Measurements from ENCODE around the gene HES7. TPM values are rescaled to one million over a fixed set of nuclear protein-coding genes. Genes with fewer than 3 reads are reported as not detected.

The HES7 gene
- total and polyA plus RNA-seq, 2 experiments from 2014 or later, result not detected

DNA sequence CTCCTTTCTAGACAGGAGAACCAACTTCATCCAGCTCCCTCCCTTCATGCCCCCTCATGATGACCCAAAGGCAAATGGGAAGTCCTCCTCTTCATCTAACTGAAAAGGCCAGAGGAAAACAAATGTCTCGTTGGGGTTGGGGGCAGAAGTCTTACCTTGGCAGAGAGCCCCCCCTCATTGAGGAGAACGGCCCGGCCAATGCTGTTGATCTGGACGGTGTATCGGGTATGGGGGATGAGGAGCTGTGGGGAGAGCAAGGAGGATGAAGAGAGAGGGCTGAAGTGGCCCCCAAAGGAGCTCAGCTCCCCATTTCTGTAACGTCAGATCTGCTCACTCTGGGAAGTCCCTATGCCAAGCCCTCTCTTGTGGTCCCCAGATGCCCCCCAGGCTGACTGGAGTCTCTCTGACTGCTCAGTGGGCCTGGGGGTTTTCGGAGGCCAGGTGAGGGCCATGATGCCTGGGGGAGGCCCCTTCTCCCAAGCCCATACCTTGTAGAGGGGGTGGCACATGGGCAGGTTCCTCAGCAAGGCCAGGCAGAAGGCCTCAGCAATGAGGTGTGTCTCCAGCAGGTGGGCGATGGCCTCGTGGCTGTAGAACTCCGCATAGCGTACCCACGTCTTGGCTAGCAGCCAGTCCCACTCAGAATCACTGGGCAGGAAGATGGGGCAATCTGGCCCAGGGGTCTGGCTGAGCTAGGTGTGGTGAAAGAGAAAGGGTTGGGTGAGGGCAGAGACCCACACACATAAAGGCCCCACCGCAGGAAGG is 47.2 kb downstream of the HES7 start:
- H3K9me3 ChIP-seq (ENCODE audit: low read depth), result no peaks in the 10 kb centered on the region
- no peak for DNase-seq
- no peaks in the 10 kb centered on the region for H3K79me2 ChIP-seq (ENCODE audit: insufficient read depth)
- H3K4me3 ChIP-seq, result no peak overlapping the region
- in situ Hi-C loops (cut with MboI), result no loop called here
- H3K9ac ChIP-seq, result no peak overlapping the region
- H3K27me3 ChIP-seq (replicated peaks; ENCODE audit: insufficient read depth), result peaks cover 46% of the 10 kb centered on the region
- no peaks in the 10 kb centered on the region for H3F3A ChIP-seq (ENCODE audit: insufficient read depth)
- TF ChIP-seq EZH2 (IDR thresholded peaks at IDR 0.05; ENCODE audit: insufficient read depth, poor library complexity, severe bottlenecking) (no peak), EZH2phosphoT487 (IDR thresholded peaks at IDR 0.05; ENCODE audit: insufficient read depth, low read depth) (no peak)
- 80 to 83% methylated on average over 13 of the region's 13 CpGs for WGBS, 2 experiments (ENCODE audit: low coverage in 1 of 2, low lambda C conversion rate in 2 of 2, missing lambda C conversion rate in 2 of 2)
- no peaks in the 10 kb centered on the region for H4K20me1 ChIP-seq (ENCODE audit: insufficient read depth)
- no peaks in the 10 kb centered on the region for H3K36me3 ChIP-seq (ENCODE audit: low read depth)
- H3K27ac ChIP-seq, result no peak overlapping the region
- no peak overlapping the region for H2AFZ ChIP-seq
- no peaks in the 10 kb centered on the region for H3K9me2 ChIP-seq (ENCODE audit: insufficient read depth)
- H3K4me1 ChIP-seq (ENCODE audit: insufficient read depth), result no peaks in the 10 kb centered on the region
- H3K4me2 ChIP-seq (ENCODE audit: unreplicated experiment), result no peak overlapping the region

DNA sequence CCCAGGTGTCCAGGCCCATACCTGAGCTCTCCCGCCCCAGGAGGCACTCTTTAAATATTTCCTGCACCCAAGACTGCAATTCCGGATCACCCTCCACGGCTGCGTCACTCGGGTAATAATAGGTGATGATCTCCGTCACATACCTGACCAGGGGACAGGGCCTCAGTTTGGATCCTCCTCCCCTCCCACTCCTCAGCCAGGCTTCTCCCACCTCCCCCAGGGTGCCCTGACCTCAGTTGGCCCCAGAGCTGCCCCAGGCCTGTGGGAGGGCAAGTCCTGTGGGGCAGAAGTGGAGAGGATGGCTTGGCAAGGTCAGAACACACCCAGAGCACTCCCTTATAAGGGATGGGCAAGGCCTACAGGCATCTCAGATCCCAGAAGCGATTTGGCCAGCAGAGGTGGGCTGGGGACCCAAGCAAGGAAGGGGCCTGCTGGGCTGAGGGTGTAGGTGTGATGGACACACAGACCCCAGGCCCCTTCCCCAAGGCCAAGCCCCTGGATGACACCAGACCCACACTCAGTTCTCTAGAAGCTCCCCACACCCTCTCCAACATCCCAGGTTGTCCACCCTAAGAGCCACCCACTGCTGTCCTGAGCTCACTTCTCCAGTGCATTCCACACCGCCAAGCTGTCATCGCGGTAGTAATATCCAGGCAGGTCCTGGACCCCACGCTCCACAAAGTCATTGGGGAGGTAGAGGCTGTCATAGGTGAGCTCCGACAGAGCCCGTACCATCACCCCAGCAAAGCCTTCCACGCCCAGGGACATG is 48.1 kb downstream of the HES7 start:
- Histone ChIP-seq H3K9me2 (ENCODE audit: insufficient read depth) (no peaks in the 10 kb centered on the region), H3K4me2 (ENCODE audit: unreplicated experiment) (no peak overlapping the region), H3K9ac (no peak overlapping the region), H3K27ac (no peak overlapping the region), H3F3A (ENCODE audit: insufficient read depth) (no peaks in the 10 kb centered on the region), H3K4me3 (no peak overlapping the region), H3K27me3 (replicated peaks; ENCODE audit: insufficient read depth) (peaks cover 46% of the 10 kb centered on the region), H2AFZ (no peak overlapping the region), H3K79me2 (ENCODE audit: insufficient read depth) (no peaks in the 10 kb centered on the region), H3K9me3 (ENCODE audit: low read depth) (no peaks in the 10 kb centered on the region), H3K4me1 (ENCODE audit: insufficient read depth) (no peaks in the 10 kb centered on the region), H4K20me1 (ENCODE audit: insufficient read depth) (no peaks in the 10 kb centered on the region), H3K36me3 (ENCODE audit: low read depth) (no peaks in the 10 kb centered on the region)
- DNase-seq, result no peak
- in situ Hi-C loops (cut with MboI), result no loop called here
- WGBS, 2 experiments (ENCODE audit: low coverage in 1 of 2, low lambda C conversion rate in 2 of 2, missing lambda C conversion rate in 2 of 2), result 75 to 82% methylated on average over 14 of the region's 14 CpGs
- TF ChIP-seq EZH2 (IDR thresholded peaks at IDR 0.05; ENCODE audit: insufficient read depth, poor library complexity, severe bottlenecking), result no peak
- TF ChIP-seq EZH2phosphoT487 (IDR thresholded peaks at IDR 0.05; ENCODE audit: insufficient read depth, low read depth), result no peak

DNA sequence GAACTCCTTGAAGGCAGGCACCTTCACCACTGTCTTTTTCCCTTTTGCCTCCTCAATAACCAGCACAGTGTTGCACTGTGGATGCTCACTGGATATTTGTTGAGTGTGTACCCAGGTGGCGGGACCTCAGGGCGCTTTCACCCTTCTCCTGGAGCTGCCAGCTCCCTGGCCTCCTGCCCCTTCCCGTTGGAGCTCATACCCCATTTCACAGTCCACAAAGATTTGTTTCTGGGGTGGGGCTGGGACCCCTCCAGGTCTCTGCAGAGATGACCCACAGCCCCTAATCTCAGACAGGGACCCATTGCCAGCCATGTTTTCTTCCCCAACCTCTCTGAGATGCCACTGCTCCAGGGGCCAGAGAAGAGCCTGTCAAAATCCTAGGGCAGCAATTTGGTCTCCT is 48.8 kb downstream of the HES7 start:
- H3K9ac ChIP-seq, result no peak overlapping the region
- no peak overlapping the region for H3K4me2 ChIP-seq (ENCODE audit: unreplicated experiment)
- in situ Hi-C loops (cut with MboI), result no loop called here
- H3K36me3 ChIP-seq (ENCODE audit: low read depth), result no peaks in the 10 kb centered on the region
- H3K9me2 ChIP-seq (ENCODE audit: insufficient read depth), result no peaks in the 10 kb centered on the region
- H3K27me3 ChIP-seq (replicated peaks; ENCODE audit: insufficient read depth), result peaks cover 51% of the 10 kb centered on the region
- no peaks in the 10 kb centered on the region for H3K4me1 ChIP-seq (ENCODE audit: insufficient read depth)
- H3F3A ChIP-seq (ENCODE audit: insufficient read depth), result no peaks in the 10 kb centered on the region
- no peak overlapping the region for H3K27ac ChIP-seq
- no peak for TF ChIP-seq EZH2phosphoT487 (IDR thresholded peaks at IDR 0.05; ENCODE audit: insufficient read depth, low read depth)
- TF ChIP-seq EZH2 (IDR thresholded peaks at IDR 0.05; ENCODE audit: insufficient read depth, poor library complexity, severe bottlenecking), result no peak
- no peaks in the 10 kb centered on the region for H3K79me2 ChIP-seq (ENCODE audit: insufficient read depth)
- WGBS, 2 experiments (ENCODE audit: low coverage in 1 of 2, low lambda C conversion rate in 2 of 2, missing lambda C conversion rate in 2 of 2), result 55 to 62% methylated on average over 3 of the region's 3 CpGs
- DNase-seq, result no peak
- H3K9me3 ChIP-seq (ENCODE audit: low read depth), result no peaks in the 10 kb centered on the region
- no peak overlapping the region for H3K4me3 ChIP-seq
- no peak overlapping the region for H2AFZ ChIP-seq
- H4K20me1 ChIP-seq (ENCODE audit: insufficient read depth), result no peaks in the 10 kb centered on the region

DNA sequence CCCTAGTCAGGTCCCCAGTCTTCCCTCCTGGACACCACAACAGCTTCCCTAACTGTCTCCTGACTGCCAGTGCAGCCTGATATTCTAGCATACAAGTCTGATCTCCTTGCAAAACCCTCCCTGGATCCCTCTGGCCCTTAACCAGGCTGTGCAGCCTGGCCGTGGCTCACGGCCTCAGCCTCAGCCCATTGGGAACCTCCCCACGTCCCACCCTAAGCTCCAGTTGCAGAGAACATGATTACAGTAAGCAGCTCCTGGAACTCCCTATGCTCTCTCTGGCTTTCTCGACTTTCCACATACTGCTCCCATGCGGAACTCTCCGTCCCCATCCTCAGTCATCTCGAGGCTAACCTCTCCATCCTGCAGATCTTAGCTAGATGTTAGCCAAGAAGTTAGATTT is 49.4 kb downstream of the HES7 start:
- no peak for DNase-seq
- Histone ChIP-seq H3K9ac (no peak overlapping the region), H3K4me1 (ENCODE audit: insufficient read depth) (no peaks in the 10 kb centered on the region), H3K79me2 (ENCODE audit: insufficient read depth) (no peaks in the 10 kb centered on the region), H3K4me2 (ENCODE audit: unreplicated experiment) (no peak overlapping the region), H3K27me3 (replicated peaks; ENCODE audit: insufficient read depth) (peaks cover 51% of the 10 kb centered on the region), H4K20me1 (ENCODE audit: insufficient read depth) (no peaks in the 10 kb centered on the region), H3F3A (ENCODE audit: insufficient read depth) (no peaks in the 10 kb centered on the region), H3K36me3 (ENCODE audit: low read depth) (no peaks in the 10 kb centered on the region), H3K27ac (no peak overlapping the region), H3K9me3 (ENCODE audit: low read depth) (no peaks in the 10 kb centered on the region), H2AFZ (no peak overlapping the region), H3K4me3 (no peak overlapping the region), H3K9me2 (ENCODE audit: insufficient read depth) (no peaks in the 10 kb centered on the region)
- WGBS, 2 experiments (ENCODE audit: low coverage in 1 of 2, low lambda C conversion rate in 2 of 2, missing lambda C conversion rate in 2 of 2), result 1 to 5% methylated on average over 7 of the region's 7 CpGs
- TF ChIP-seq EZH2 (IDR thresholded peaks at IDR 0.05; ENCODE audit: insufficient read depth, poor library complexity, severe bottlenecking), result no peak
- no peak for TF ChIP-seq EZH2phosphoT487 (IDR thresholded peaks at IDR 0.05; ENCODE audit: insufficient read depth, low read depth)
- in situ Hi-C loops (cut with MboI), result no loop called here

All from GM23248 (cell line).